Bronchial epithelial cell (primary cell): ENCODE results near the gene VRK1. TPM values are rescaled to one million over a fixed set of nuclear protein-coding genes. Genes with fewer than 3 reads are reported as not detected.

Experiments
- DNase-seq: peaks from one replicate; pipeline ENCODE4 v3.0.0-alpha.2; 2010; ENCODE audit warnings: low read depth
- FAIRE-seq: peaks from 2 replicates; lab custom pipeline; 2011; peaks lifted over from hg19 to GRCh38; lab: Jason Lieb, UNC
- H3K27me3 ChIP-seq: 2 replicates; pipeline ENCODE4 v1.5.1; 2011; ENCODE audit warnings: low read length; ENCODE audit not compliant: control insufficient read depth, insufficient read depth
- H3K36me3 ChIP-seq: 2 replicates; pipeline ENCODE4 v1.5.1; 2011; ENCODE audit warnings: low read length; ENCODE audit not compliant: control insufficient read depth, insufficient read depth
- H3K4me3 ChIP-seq: 2 replicates; pipeline ENCODE4 v1.5.1; 2011; ENCODE audit warnings: mild to moderate bottlenecking, low read depth, low read length, control low read depth
- CTCF ChIP-seq: IDR thresholded peaks from 2 replicates; pipeline ENCODE4 v1.5.1; 2011; ENCODE audit warnings: mild to moderate bottlenecking, moderate library complexity, low read length, control low read depth, inconsistent platforms; ENCODE audit not compliant: insufficient read depth, severe bottlenecking
- total RNA-seq: library from RNA; depleted of rRNA; stranded (reverse); fragments of >200 nt; gene quantifications from 2 replicates; pipeline ENCODE4 v1.2.1, GENCODE V29; 2014

VRK1 gene
- total RNA-seq = 10.8 and 12.6 TPM in 2 replicates

- no peak for FAIRE-seq
- Histone ChIP-seq H3K4me3 (peak within 1 kb of the TSS; percentile 68), H3K36me3 (no peaks in the 10 kb centered on the region), H3K27me3 (no peaks in the 10 kb centered on the region)
- TF ChIP-seq CTCF = no peak
- peak; percentile 89 for DNase-seq
Measured at GRCh38 chr14:96796851-96797581, at the start of gene VRK1. TSS of gene VRK1 (plus strand) at chr14:96797382. CDS start at chr14:96833472, 36,090 bp downstream.

GRCh38 chr14:96747608-96748007 is 49.6 kb upstream of the VRK1 start:
- TF ChIP-seq CTCF = no peak
- Histone ChIP-seq H3K4me3 (no peak overlapping the region), H3K27me3 (peaks cover 2% of the 10 kb centered on the region), H3K36me3 (no peaks in the 10 kb centered on the region)
- FAIRE-seq (no peak), DNase-seq (no peak)

GRCh38 chr14:96748362-96748761 is 48.8 kb upstream of the VRK1 start:
- no peak overlapping the region for H3K4me3 ChIP-seq
- no peaks in the 10 kb centered on the region for H3K36me3 ChIP-seq
- no peak for TF ChIP-seq CTCF
- DNase-seq = peak; percentile 5
- no peaks in the 10 kb centered on the region for H3K27me3 ChIP-seq
- FAIRE-seq = no peak

- H3K27me3 ChIP-seq = no peaks in the 10 kb centered on the region
- no peak for TF ChIP-seq CTCF
- no peaks in the 10 kb centered on the region for H3K36me3 ChIP-seq
- no peak for DNase-seq
- no peak overlapping the region for H3K4me3 ChIP-seq
- FAIRE-seq = no peak
Measured at GRCh38 chr14:96751505-96751904, 45.7 kb upstream of the VRK1 start.

GRCh38 chr14:96752125-96752524 is 45.1 kb upstream of the VRK1 start:
- TF ChIP-seq CTCF = no peak
- H3K4me3 ChIP-seq = no peak overlapping the region
- FAIRE-seq (no peak), DNase-seq (no peak)
- H3K27me3 ChIP-seq = no peaks in the 10 kb centered on the region
- no peaks in the 10 kb centered on the region for H3K36me3 ChIP-seq

GRCh38 chr14:96752594-96752993 is 44.6 kb upstream of the VRK1 start:
- no peaks in the 10 kb centered on the region for H3K27me3 ChIP-seq
- no peak for TF ChIP-seq CTCF
- no peak overlapping the region for H3K4me3 ChIP-seq
- H3K36me3 ChIP-seq = no peaks in the 10 kb centered on the region
- FAIRE-seq (no peak), DNase-seq (no peak)
